Adrenal gland (tissue), 5 donors: ENCODE measurements around the gene TLCD2.

Experiments
- CTCF ChIP-seq, 6 experiments: fragments of 450-650 bp in 4 of 6; fragments of 200-600 bp in 2 of 6; sonication (generic) in 1 of 6; IDR thresholded peaks; 1 replicate in 5 of 6; 2 replicates in 1 of 6; pipeline versions ENCODE4 v1.5.1 to v1.8.0; 2016 to 2021; ENCODE audit warnings: antibody characterized with exemption in 6 of 6, mild to moderate bottlenecking in 2 of 6, moderate library complexity in 1 of 6
- POLR2A ChIP-seq, 2 donors: fragments of 450-650 bp; IDR thresholded peaks; one replicate each; pipeline ENCODE4 v1.6.1; 2017; ENCODE audit warnings: antibody characterized with exemption in 2 of 2, mild to moderate bottlenecking in 2 of 2, moderate library complexity in 1 of 2
- donor health status: DM: no; HTN: no; CAD: no.

GRCh38 chr17:1732241-1732832 lies 22.2 kb upstream of the TLCD2 start:
- TF ChIP-seq CTCF (IDR thresholded peaks at IDR 0.05) (no peak), POLR2A (IDR thresholded peaks at IDR 0.05) (no peak)
